Measurements from ENCODE around the gene PLOD3. TPM values are rescaled to one million over a fixed set of nuclear protein-coding genes. Genes with fewer than 3 reads are reported as not detected.

The PLOD3 gene
- total RNA-seq, 1 donor from 2014 or later: 40.0 TPM

DNA sequence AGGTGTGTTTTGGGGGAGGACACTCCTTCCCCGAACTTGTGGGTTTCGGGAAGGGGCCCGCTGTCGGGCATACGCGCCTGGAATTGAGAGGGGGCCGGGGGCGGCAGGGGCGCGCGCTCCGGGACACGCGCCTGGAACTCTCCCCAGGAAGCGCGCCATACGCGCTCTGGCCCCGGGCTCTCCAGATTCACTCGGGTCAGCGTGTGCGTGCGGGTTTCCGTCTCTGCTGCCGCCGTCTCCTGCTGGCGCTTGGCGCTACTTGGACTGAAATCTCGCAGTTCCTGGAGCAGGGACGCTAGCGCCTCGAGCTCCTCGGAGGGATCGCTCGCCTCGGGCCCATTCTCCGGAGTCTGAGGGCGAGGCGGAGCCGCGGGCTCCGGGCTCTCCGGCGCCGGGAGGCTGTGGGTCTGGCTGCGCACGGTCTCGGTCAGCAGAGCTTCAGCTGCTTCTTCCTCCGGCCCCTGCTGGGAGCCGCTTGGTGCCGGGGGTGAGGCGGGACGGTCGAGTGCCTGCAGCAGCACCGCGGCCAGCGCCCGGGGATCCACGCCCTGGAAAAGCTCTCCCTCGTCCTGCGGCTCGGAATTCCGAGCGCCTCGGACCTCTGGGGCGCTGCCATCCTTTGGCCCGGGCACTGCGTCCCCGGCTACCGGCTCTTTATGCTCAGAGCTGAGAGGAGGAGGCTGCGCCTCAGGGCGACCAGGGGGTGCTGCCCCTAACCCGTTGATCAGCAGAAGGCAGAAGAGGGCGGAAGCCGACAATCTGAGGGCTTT lies 53.1 kb downstream of the PLOD3 start:
- no peak for ATAC-seq (ENCODE audit: low read depth)
- CTCF ChIA-PET: no interaction called here
- DNase-seq: peak; percentile 37
- peak overlapping the region; percentile 53 for H3K27ac Mint-ChIP-seq
- intact Hi-C loops (cut with micrococcal nuclease): loop anchor here (2.0 kb wide), 1 partner anchor 275 kb away; the partner anchor contains the start of gene UFSP1
- H3K4me3 Mint-ChIP-seq: peak overlapping the region; percentile 15
- H3K9me3 Mint-ChIP-seq: no peaks in the 10 kb centered on the region
- peaks cover 33% of the 10 kb centered on the region for H3K27me3 Mint-ChIP-seq
- TF ChIP-seq CTCF (IDR thresholded peaks at IDR 0.05): no peak
- H3K36me3 Mint-ChIP-seq (ENCODE audit: low read depth): peaks cover 8% of the 10 kb centered on the region
- peaks cover 37% of the 10 kb centered on the region for H3K4me1 Mint-ChIP-seq
- POLR2A ChIA-PET: interaction anchor here (0.9 to 2.3 kb wide), 3 partner anchors 10 to 53 kb away, joined by 4 to 8 read pairs (median 5); partner anchors contain the start of genes PLOD3 and ZNHIT1

- no peak overlapping the region for H3K27ac Mint-ChIP-seq
- peaks cover 28% of the 10 kb centered on the region for H3K27me3 Mint-ChIP-seq
- no peaks in the 10 kb centered on the region for H3K9me3 Mint-ChIP-seq
- TF ChIP-seq CTCF (IDR thresholded peaks at IDR 0.05): no peak
- peak; percentile 25 for DNase-seq
- intact Hi-C loops (cut with micrococcal nuclease): loop anchor here (2.0 kb wide), 1 partner anchor 275 kb away; the partner anchor contains the start of gene UFSP1
- peak; percentile 6 for ATAC-seq (ENCODE audit: low read depth)
- peaks cover 8% of the 10 kb centered on the region for H3K36me3 Mint-ChIP-seq (ENCODE audit: low read depth)
- ChIA-PET POLR2A (interaction anchor here (0.9 to 1.2 kb wide), 3 partner anchors 8 to 119 kb away, joined by 3 to 4 read pairs (median 3); no protein-coding TSS in a partner anchor), CTCF (no interaction called here)
- H3K4me1 Mint-ChIP-seq: peaks cover 33% of the 10 kb centered on the region
- H3K4me3 Mint-ChIP-seq: peak overlapping the region; percentile 82
Observed at GRCh38 chr7:101163279-101164070, 53.9 kb downstream of the PLOD3 start.

GRCh38 chr7:101162551-101163278 lies 54.7 kb downstream of the PLOD3 start:
- H3K27me3 Mint-ChIP-seq: peaks cover 21% of the 10 kb centered on the region
- H3K9me3 Mint-ChIP-seq: no peaks in the 10 kb centered on the region
- no peak overlapping the region for H3K27ac Mint-ChIP-seq
- ATAC-seq (ENCODE audit: low read depth): peak; percentile 3
- no peak for TF ChIP-seq CTCF (IDR thresholded peaks at IDR 0.05)
- ChIA-PET POLR2A (interaction anchor here (0.9 to 1.2 kb wide), 2 partner anchors 9 to 120 kb away, joined by 3 read pairs; no protein-coding TSS in a partner anchor), CTCF (no interaction called here)
- H3K4me1 Mint-ChIP-seq: peaks cover 32% of the 10 kb centered on the region
- H3K36me3 Mint-ChIP-seq (ENCODE audit: low read depth): peaks cover 10% of the 10 kb centered on the region
- DNase-seq: peak; percentile 30
- intact Hi-C loops (cut with micrococcal nuclease): no loop called here
- peak overlapping the region; percentile 82 for H3K4me3 Mint-ChIP-seq

DNA sequence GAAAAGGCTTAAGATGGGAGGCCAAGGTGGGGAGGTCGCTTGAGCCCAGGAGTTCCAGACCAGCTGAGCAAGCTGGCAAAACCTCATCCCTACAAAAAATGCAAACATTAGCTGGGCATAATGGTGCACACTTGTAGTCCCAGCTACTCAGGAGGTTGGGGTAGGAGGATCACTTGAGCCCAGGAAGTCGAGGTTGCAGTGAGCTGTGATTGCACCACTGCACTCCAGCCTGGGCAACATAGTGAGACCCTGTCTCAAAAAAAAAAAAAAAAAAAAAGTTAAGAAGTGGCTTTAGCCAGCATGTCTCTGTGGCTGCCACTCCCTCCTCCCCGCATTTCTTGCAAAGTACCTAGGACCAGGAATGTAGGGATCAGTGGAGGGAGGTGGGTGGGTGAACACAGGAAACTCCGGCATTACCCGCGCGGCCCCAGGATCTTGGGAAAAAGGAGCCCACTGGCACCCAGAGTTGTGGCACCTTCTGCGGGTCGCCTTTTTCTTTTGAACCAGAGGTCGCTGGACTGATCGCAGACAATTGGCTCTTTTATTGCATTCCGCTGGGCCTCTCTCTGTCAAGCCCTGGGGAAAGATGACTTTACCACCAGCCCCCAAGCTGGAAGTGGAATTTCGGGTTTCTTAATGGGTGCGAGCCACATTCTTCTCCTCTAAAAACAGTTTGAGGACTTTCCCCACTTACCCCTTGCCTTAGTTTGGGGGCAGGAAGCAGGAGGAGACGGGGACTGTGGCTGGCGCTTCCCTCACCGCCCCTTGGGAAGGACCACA lies 55.5 kb downstream of the PLOD3 start:
- Mint-ChIP-seq H3K27me3 (peaks cover 13% of the 10 kb centered on the region), H3K4me1 (peaks cover 28% of the 10 kb centered on the region), H3K27ac (no peak overlapping the region), H3K4me3 (peak overlapping the region; percentile 81), H3K9me3 (no peaks in the 10 kb centered on the region), H3K36me3 (ENCODE audit: low read depth) (peaks cover 17% of the 10 kb centered on the region)
- TF ChIP-seq CTCF (IDR thresholded peaks at IDR 0.05): no peak
- ChIA-PET POLR2A (interaction anchor here (0.7 kb wide), 1 partner anchor 12 kb away, joined by 11 read pairs; no protein-coding TSS in a partner anchor), CTCF (interaction anchor here (1.0 kb wide), 1 partner anchor 18 kb away, joined by 3 read pairs; no protein-coding TSS in a partner anchor)
- intact Hi-C loops (cut with micrococcal nuclease): no loop called here
- no peak for ATAC-seq (ENCODE audit: low read depth)
- no peak for DNase-seq
